ENCODE results near the gene PFKP.

PFKP gene

DNA sequence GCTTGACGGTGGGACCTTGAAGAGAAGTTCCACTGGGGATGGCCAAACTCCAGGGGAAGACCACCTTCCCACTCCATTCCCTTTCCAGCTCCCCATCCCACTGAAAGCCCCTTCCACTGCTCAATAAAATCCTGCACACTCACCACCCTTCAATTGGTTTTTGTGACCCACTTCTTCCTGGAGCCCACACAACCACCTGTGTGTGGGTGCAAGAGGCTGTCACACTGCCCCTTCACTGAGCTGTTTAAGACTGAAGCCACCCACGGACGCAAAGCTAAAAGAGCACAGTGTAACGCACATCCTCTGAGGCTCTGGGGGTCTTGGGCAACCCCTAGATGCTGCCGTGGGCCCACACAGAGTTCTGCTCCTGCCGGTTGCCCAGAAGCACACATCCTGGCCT lies 118.0 kb downstream of the PFKP start:
- Histone ChIP-seq H3K27ac (replicated peaks) (no peak overlapping the region), H3K4me3 (replicated peaks; ENCODE audit: insufficient read depth, low read length) (no peak overlapping the region), H3K27me3 (ENCODE audit: insufficient read depth, poor library complexity, severe bottlenecking) (no peaks in the 10 kb centered on the region)
- TF ChIP-seq CTCF (IDR thresholded peaks at IDR 0.05; ENCODE audit: insufficient read depth, low read length) (no peak), POLR2AphosphoS5 (IDR thresholded peaks at IDR 0.05; ENCODE audit: low read depth) (no peak)
- no peak for DNase-seq (ENCODE audit: low read depth in 1 of 2, low spot score in 1 of 2)

- DNase-seq (ENCODE audit: low read depth in 1 of 2, low spot score in 1 of 2): no peak
- no peak overlapping the region for H3K4me3 ChIP-seq (replicated peaks; ENCODE audit: insufficient read depth, low read length)
- H3K27ac ChIP-seq (replicated peaks): no peak overlapping the region
- no peaks in the 10 kb centered on the region for H3K27me3 ChIP-seq (ENCODE audit: insufficient read depth, poor library complexity, severe bottlenecking)
- TF ChIP-seq POLR2AphosphoS5 (IDR thresholded peaks at IDR 0.05; ENCODE audit: low read depth) (no peak), CTCF (IDR thresholded peaks at IDR 0.05; ENCODE audit: insufficient read depth, low read length) (no peak), SPI1 (IDR thresholded peaks at IDR 0.05; ENCODE audit: borderline replicate concordance, low read depth) (no peak), REST (IDR thresholded peaks at IDR 0.05; ENCODE audit: insufficient replicate concordance, low read depth) (no peak)
These were observed 119.0 kb downstream of the PFKP start for GRCh38 chr10:3186368-3186767.

All from HL-60 (cell line).